ENCODE data around the gene TTLL9.

DNA sequence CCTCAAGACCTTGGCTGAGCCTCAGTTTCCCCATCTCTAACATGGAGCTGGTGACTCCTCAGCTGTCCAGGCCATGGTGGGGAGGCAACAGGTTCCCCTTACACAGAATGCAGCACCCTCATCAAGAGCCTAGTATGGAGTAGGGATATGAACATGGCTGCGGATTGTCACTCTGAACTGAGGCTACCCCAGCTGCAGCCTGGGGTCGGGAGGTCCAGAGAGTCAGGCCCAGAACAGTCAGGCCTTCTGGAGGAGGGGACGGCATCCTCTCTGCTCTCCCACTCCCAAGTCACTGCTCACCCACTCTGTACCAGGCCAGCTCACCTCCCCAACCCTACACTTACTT, 23.7 kb upstream of the TTLL9 start:
- TF ChIP-seq POLR2A (IDR thresholded peaks at IDR 0.05; ENCODE audit: low read depth, low read length) = no peak
- no peak for TF ChIP-seq POLR2AphosphoS5 (IDR thresholded peaks at IDR 0.05; ENCODE audit: low read depth, low read length)

All from GM12892 (cell line).